SU-DHL-6 (cell line): ENCODE measurements around the gene NEIL1.

Experiments
- CTCF ChIP-seq: fragments of 200-600 bp; sonication (generic); IDR thresholded peaks from one replicate; pipeline ENCODE4 v1.5.1; 2017; ENCODE audit warnings: antibody characterized with exemption, mild to moderate bottlenecking, low read length, moderate library complexity; ENCODE audit not compliant: insufficient read depth, poor library complexity, severe bottlenecking
- EZH2phosphoT487 ChIP-seq: fragments of 200-600 bp; sonication (generic), shearing (Covaris generic); conservative IDR thresholded peaks from 2 replicates; pipeline ENCODE4 v1.6.1; 2018; ENCODE audit warnings: mild to moderate bottlenecking, antibody characterized with exemption, low read length, moderate library complexity, mixed read lengths

DNA sequence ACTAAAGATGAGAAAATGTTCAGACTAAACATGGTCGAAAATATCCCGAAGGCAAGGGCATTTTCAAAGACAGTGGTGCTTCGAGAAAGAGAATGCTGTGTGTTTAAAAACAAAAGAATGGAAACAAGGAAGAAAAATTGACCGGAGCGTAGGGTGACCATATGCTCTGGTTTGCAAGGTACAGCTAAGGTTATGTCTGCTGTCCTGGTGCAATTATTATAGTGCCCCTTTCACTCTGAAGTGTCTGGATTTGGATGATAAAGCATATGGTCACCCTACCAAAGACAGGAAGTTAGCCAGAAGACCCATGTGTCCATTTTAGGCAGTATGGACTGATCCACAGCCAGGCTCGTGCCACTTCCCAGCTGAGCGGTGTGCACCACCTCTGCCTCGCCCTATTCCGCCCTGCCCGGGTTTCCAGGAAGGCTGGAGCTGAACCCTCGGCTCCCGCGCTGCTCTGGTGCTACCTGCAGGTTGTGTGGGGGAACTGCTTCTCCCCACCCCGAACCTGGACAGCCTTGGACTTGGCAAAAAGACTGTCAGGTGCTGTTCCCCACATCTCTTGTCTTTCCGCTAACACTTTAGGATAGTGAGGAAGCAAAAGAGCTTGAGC, 39.0 kb upstream of the NEIL1 start:
- TF ChIP-seq CTCF, result no peak
- no peak for TF ChIP-seq EZH2phosphoT487
